Measurements from ENCODE around the gene IL10RA. TPM values are rescaled to one million over a fixed set of nuclear protein-coding genes. Genes with fewer than 3 reads are reported as not detected.
"Not testable (repeated sequence)": the region's sequence is repeated elsewhere in the genome, so short reads cannot be mapped to it uniquely, and the experiment has no call there.

IL10RA gene
- total RNA-seq, 1 donor from 2014 or later, result 5.0 TPM

- H3K36me3 ChIP-seq, result no peaks in the 10 kb centered on the region
- H3K9me3 ChIP-seq (replicated peaks), result no peaks in the 10 kb centered on the region
- H3K4me1 ChIP-seq, result peaks cover 21% of the 10 kb centered on the region
- no peak for TF ChIP-seq CTCF (IDR thresholded peaks at IDR 0.05; ENCODE audit: borderline replicate concordance)
- H3K27me3 ChIP-seq (ENCODE audit: low read depth), result peaks cover 9% of the 10 kb centered on the region
- no peak for DNase-seq
- intact Hi-C loops (cut with micrococcal nuclease), result no loop called here
- H3K4me3 ChIP-seq, result no peak overlapping the region
- peak overlapping the region; percentile 27 for H3K27ac ChIP-seq (replicated peaks)
These were observed 9.7 kb upstream of the IL10RA start for GRCh38 chr11:117976445-117976844.

GRCh38 chr11:117977029-117977428 lies 9.2 kb upstream of the IL10RA start:
- no peak for DNase-seq
- Histone ChIP-seq H3K36me3 (no peaks in the 10 kb centered on the region), H3K27me3 (ENCODE audit: low read depth) (peaks cover 9% of the 10 kb centered on the region), H3K9me3 (replicated peaks) (no peaks in the 10 kb centered on the region), H3K4me1 (peaks cover 21% of the 10 kb centered on the region), H3K27ac (replicated peaks) (peak overlapping the region; percentile 27), H3K4me3 (no peak overlapping the region)
- no peak for TF ChIP-seq CTCF (IDR thresholded peaks at IDR 0.05; ENCODE audit: borderline replicate concordance)
- intact Hi-C loops (cut with micrococcal nuclease), result no loop called here

GRCh38 chr11:117977612-117978264 lies 8.5 kb upstream of the IL10RA start:
- peaks cover 21% of the 10 kb centered on the region for H3K4me1 ChIP-seq
- H3K4me3 ChIP-seq; H3K36me3 ChIP-seq; DNase-seq; H3K9me3 ChIP-seq (replicated peaks); H3K27ac ChIP-seq (replicated peaks); intact Hi-C loops (cut with micrococcal nuclease); H3K27me3 ChIP-seq (ENCODE audit: low read depth): not testable (repeated sequence)

GRCh38 chr11:117978291-117978910 lies 7.8 kb upstream of the IL10RA start:
- H3K36me3 ChIP-seq; DNase-seq; H3K9me3 ChIP-seq (replicated peaks); intact Hi-C loops (cut with micrococcal nuclease); H3K27me3 ChIP-seq (ENCODE audit: low read depth); H3K4me3 ChIP-seq: not testable (repeated sequence)
- peaks cover 21% of the 10 kb centered on the region for H3K4me1 ChIP-seq
- peak overlapping the region; percentile 48 for H3K27ac ChIP-seq (replicated peaks)

- peak overlapping the region; percentile 48 for H3K27ac ChIP-seq (replicated peaks)
- DNase-seq, result no peak
- H3K27me3 ChIP-seq (ENCODE audit: low read depth), result peaks cover 9% of the 10 kb centered on the region
- H3K4me1 ChIP-seq, result peaks cover 21% of the 10 kb centered on the region
- H3K36me3 ChIP-seq, result no peaks in the 10 kb centered on the region
- TF ChIP-seq CTCF (IDR thresholded peaks at IDR 0.05; ENCODE audit: borderline replicate concordance), result no peak
- intact Hi-C loops (cut with micrococcal nuclease), result no loop called here
- peaks cover 8% of the 10 kb centered on the region for H3K9me3 ChIP-seq (replicated peaks)
- no peak overlapping the region for H3K4me3 ChIP-seq
These were observed 7.2 kb upstream of the IL10RA start for GRCh38 chr11:117978991-117979390.

GRCh38 chr11:117979481-117980211 lies 6.5 kb upstream of the IL10RA start:
- H3K27ac ChIP-seq (replicated peaks), result peak overlapping the region; percentile 48
- H3K4me3 ChIP-seq, result no peak overlapping the region
- intact Hi-C loops (cut with micrococcal nuclease), result no loop called here
- H3K36me3 ChIP-seq, result no peaks in the 10 kb centered on the region
- peaks cover 21% of the 10 kb centered on the region for H3K4me1 ChIP-seq
- DNase-seq, result no peak
- no peak for TF ChIP-seq CTCF (IDR thresholded peaks at IDR 0.05; ENCODE audit: borderline replicate concordance)
- H3K9me3 ChIP-seq (replicated peaks), result peaks cover 8% of the 10 kb centered on the region
- H3K27me3 ChIP-seq (ENCODE audit: low read depth), result peaks cover 5% of the 10 kb centered on the region

Measured in left ventricle myocardium inferior (tissue), 1 donor.